AG04450 (cell line): ENCODE data around the gene GOSR1. TPM values are rescaled to one million over a fixed set of nuclear protein-coding genes. Genes with fewer than 3 reads are reported as not detected.
"Not testable (repeated sequence)": the region's sequence is repeated elsewhere in the genome, so short reads cannot be mapped to it uniquely, and the experiment has no call there.

Experiments
- CTCF ChIA-PET: fragments of 300-600, 350-600 bp; formaldehyde crosslinking; extraction: SDS; loops from one replicate; lab custom pipeline; 2022; ENCODE audit warnings: antibody characterized with exemption, inconsistent platforms; lab: Charles Lee
- POLR2A ChIA-PET: fragments of 350-600 bp; formaldehyde crosslinking; extraction: SDS; loops from one replicate; lab custom pipeline; 2021; ENCODE audit warnings: antibody characterized with exemption, inconsistent platforms; lab: Yijun Ruan, JAX
- DNase-seq: peaks from one replicate; pipeline ENCODE4 v3.0.0-alpha.2; 2011; ENCODE audit warnings: low read depth, low spot score
- H3K27ac ChIP-seq: one replicate; pipeline ENCODE4 v1.5.1; 2012; ENCODE audit warnings: low read depth, low read length, control low read depth
- H3K27me3 ChIP-seq: one replicate; pipeline ENCODE4 v1.6.0; 2012; ENCODE audit warnings: low read length; ENCODE audit not compliant: control insufficient read depth, insufficient read depth
- H3K4me3 ChIP-seq: 2 replicates; pipeline ENCODE4 v1.5.1; 2011; ENCODE audit warnings: mild to moderate bottlenecking, low read depth, low read length, control low read depth
- H3K9me3 ChIP-seq: 2 replicates; pipeline ENCODE4 v1.5.1; 2012; ENCODE audit warnings: low read length; ENCODE audit not compliant: control insufficient read depth, insufficient read depth
- polyA plus RNA-seq: library from polyadenylated mRNA; depleted of rRNA; stranded (reverse); fragments of >200 nt; gene quantifications from 2 replicates; pipeline ENCODE4 v1.2.3, GENCODE V29; 2011
- TF ChIP-seq, protein P1 (sequence below): IDR thresholded peaks from 2 replicates; pipeline ENCODE4 v1.5.1; 2011; ENCODE audit warnings: low read depth, low read length, control low read depth, inconsistent platforms

GOSR1 gene
- polyA plus RNA-seq, 1 experiment = 28.5 TPM

DNA sequence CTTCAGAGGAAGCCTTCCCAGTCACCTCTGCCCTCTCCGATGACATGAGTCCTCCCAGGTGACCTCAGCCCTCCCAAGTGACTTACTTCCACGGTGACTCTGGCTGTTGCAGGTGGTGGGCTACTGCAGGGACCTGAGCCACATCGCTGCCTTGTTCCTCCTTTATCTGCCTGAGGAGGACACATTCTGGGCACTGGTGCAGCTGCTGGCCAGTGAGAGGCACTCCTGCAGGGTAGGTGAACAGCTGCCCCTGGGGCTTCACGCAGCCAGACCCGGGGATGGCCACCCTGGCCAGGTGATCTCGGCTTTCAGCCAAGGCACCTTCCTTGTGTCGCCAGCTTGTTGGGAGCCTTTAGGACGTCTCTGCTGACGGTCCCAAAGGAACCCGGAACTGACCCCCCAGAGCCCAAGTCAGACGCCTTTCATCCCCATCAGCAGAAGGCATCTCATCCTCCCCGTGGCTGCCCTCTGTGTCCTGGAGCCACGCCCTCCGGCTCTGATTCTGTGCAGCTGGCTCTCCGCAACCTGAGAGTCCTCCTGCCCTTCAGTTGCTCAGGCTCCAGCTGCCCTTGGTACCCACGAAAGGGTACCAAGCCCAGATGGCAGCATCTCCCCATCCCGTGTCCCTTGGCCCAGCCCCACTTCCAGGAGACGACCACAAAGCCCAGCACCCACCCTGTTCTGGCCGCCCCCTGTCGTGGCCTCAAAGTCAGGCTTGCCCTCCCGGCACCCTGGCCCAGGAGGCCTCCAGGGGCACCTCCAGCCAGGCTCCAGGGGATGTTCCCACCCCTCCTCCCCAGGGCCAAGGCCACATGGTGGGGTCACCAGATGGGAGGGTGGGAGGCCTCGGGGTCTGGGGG is 81.7 kb downstream of the GOSR1 start:
- Histone ChIP-seq H3K9me3 (peaks cover 3% of the 10 kb centered on the region; the same call in 1 of the 2 replicates), H3K27ac (no peak overlapping the region), H3K4me3 (no peak overlapping the region), H3K27me3 (peaks cover 33% of the 10 kb centered on the region)
- POLR2A ChIA-PET = no interaction called here
- DNase-seq = no peak
- CTCF ChIA-PET = no interaction called here
- TF ChIP-seq, protein P1, sequence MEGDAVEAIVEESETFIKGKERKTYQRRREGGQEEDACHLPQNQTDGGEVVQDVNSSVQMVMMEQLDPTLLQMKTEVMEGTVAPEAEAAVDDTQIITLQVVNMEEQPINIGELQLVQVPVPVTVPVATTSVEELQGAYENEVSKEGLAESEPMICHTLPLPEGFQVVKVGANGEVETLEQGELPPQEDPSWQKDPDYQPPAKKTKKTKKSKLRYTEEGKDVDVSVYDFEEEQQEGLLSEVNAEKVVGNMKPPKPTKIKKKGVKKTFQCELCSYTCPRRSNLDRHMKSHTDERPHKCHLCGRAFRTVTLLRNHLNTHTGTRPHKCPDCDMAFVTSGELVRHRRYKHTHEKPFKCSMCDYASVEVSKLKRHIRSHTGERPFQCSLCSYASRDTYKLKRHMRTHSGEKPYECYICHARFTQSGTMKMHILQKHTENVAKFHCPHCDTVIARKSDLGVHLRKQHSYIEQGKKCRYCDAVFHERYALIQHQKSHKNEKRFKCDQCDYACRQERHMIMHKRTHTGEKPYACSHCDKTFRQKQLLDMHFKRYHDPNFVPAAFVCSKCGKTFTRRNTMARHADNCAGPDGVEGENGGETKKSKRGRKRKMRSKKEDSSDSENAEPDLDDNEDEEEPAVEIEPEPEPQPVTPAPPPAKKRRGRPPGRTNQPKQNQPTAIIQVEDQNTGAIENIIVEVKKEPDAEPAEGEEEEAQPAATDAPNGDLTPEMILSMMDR = no peak

DNA sequence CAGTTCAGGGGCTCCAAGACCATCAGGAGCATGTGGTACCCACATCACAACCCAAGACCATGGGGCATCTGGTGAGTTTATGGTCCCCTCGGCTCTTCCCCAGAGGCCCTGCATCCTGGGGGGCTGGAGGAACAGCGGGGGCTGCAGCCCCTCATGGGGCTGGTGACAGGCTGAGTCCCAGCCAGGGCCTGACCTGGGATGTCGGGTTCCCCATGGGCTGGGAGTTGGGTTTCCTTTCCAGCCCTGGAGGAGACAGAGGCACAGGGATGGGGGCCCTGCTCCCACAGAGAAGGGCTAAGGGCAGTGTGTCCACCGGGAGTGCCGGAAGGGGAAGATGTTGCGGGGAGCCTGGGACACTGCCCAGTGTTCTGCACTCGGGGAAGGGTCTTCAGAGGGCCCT is 82.4 kb downstream of the GOSR1 start:
- ChIA-PET POLR2A (interaction anchor here (0.6 kb wide), 1 partner anchor 762 kb away, joined by 7 read pairs; no protein-coding TSS in a partner anchor), CTCF (no interaction called here)
- Histone ChIP-seq H3K4me3 (no peak overlapping the region), H3K9me3 (peaks cover 3% of the 10 kb centered on the region; the same call in 1 of the 2 replicates), H3K27me3 (peaks cover 33% of the 10 kb centered on the region), H3K27ac (no peak overlapping the region)
- no peak for DNase-seq
- TF ChIP-seq, protein P1 = no peak

DNA sequence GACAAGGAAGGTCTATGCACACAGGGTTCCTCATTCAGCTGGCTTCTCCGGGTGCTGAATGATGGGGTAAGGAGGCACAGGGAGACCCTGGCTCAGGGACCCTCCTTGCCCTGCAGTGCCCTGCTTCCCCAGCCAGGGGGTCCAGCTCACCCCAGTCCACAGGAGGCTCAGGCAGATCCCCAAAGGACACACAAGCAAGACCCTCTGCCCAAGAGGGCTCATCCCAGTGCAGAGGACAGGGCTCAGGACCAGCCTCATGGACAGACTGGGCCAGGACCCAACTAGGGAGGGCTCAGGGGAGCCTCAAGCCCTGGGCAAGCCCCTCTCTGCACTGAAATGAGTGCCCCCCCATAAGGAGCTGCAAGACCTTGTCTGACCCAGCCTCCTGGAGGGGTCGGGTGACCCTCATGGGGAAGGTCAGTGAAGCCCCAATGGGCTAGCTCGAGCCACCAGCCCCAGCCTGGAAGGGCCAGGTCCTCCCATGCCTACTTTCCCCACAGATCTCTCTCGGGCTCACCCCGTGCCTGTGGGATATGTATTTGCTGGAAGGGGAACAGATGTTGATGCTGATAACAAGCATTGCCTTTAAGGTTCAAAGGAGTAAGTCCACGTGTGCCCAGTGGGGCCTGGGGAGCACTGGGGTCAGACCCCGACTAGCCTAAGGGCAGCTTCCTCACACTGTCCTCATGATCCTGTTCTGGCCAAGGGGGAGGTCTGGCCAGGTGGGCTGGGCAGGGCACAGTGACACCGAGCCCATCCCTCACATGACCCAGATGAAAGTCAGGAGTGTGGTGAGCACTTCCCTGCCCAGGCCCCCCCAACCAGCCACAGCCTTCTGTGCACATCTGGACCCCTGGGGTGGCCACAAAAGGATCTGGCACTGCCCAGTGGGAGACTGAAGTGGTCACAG is 83.2 kb downstream of the GOSR1 start:
- DNase-seq, H3K9me3 ChIP-seq, H3K4me3 ChIP-seq, H3K27ac ChIP-seq, CTCF ChIA-PET: not testable (repeated sequence)
- POLR2A ChIA-PET = interaction anchor here (0.6 kb wide), 1 partner anchor 762 kb away, joined by 7 read pairs; no protein-coding TSS in a partner anchor
- H3K27me3 ChIP-seq = peaks cover 34% of the 10 kb centered on the region

DNA sequence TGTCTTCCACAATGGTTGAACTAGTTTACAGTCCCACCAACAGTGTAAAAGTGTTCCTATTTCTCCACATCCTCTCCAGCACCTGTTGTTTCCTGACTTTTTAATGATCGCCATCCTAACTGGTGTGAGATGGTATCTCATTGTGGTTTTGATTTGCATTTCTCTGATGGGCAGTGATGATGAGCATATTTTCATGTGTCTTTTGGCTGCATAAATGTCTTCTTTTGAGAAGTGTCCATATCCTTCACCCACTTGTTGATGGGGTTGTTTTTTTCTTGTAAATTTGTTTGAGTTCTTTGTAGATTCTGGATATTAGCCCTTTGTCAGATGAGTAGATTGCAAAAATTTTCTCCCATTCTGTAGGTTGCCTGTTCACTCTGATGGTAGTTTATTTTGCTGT is 84.6 kb downstream of the GOSR1 start:
- DNase-seq, H3K27ac ChIP-seq, POLR2A ChIA-PET, H3K4me3 ChIP-seq, H3K9me3 ChIP-seq, CTCF ChIA-PET: not testable (repeated sequence)
- peaks cover 47% of the 10 kb centered on the region for H3K27me3 ChIP-seq

DNA sequence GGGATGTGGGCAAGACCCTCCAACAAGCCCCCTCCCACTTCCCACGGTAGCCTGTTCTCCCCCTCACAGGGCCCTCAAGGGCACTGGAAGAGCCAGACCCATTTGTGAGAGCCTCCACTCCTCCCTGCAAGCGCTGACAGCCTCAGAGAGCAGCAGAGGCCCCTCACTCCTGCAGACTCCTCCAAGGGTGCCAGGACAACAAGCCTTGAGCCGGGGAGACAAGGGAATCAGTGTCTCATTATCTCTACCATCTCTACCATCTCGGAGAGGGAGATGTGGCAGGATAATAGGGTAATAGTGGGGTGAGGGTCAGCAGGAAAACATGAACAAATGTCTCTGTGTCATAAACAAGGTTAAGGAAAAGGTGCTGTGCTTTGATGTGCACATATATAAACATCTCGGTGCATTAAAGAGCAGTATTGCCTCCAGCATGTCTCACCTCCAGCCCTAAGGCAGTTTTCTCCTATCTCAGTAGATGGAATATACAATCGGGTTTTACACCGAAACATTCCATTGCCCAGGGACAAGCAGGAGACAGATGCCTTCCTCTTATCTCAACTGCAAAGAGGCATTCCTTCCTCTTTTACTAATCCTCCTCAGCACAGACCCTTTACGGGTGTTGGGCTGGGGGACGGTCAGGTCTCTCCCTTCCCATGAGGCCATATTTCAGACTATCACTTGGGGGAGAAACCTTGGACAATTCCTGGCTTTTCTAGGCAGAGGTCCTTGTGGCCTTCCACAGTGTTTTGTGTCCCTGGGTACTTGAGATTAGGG is 86.1 kb downstream of the GOSR1 start:
- DNase-seq, POLR2A ChIA-PET, H3K27ac ChIP-seq, H3K9me3 ChIP-seq, H3K4me3 ChIP-seq, CTCF ChIA-PET: not testable (repeated sequence)
- peaks cover 48% of the 10 kb centered on the region for H3K27me3 ChIP-seq

DNA sequence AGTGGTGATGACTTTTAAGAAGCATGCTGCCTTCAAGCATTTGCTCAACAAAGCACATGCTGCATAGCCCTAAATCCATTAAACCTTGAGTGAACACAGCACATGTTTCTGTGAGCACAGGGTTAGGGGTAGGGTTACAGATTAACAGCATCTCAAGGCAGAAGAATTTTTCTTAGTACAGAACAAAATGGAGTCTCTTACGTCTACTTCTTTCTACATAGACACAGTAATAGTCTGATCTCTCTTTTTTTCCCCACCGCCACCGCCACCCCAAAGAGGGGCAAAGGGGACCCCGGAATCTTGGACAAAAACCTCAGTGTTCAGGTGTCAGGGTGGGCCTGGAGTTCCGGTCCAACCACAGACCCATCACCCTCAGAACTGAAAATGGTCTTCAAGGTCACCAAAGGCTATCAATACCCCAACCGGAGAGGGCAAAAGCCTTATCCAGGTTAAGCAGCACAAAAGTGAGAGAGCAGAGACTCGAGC is 86.7 kb downstream of the GOSR1 start:
- H3K27ac ChIP-seq, CTCF ChIA-PET, POLR2A ChIA-PET, H3K4me3 ChIP-seq, H3K9me3 ChIP-seq, DNase-seq: not testable (repeated sequence)
- H3K27me3 ChIP-seq = peaks cover 43% of the 10 kb centered on the region

DNA sequence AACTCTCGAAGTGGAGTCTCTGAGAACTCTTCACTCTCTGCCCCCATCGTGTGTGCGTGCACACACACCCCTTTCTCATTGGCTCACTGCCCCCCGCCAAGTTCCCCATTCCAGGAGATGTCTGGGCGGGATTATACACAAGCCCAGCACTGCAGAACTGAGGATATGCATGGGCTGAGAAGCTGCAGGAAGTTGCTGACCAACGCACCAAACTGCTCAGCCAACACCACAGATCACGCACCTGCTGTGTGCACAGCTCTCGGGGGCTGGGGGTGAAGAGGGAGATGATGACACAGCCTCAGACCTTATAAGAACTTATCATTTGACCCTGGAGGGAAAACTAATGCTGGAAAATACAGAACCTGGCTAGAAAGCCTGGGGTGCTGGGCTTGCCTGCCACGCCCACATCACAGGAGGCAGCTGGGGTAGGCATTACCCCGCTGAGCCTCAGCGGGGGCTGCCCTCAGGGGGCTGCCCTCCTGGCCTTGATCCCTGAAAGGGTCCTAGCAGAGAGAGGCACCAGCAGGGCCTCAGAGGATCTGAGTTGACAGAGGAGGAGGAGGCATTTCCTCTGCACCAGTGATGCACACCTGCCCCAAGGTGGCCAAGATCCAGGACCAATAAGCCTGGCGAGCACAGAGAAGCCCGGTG is 87.3 kb downstream of the GOSR1 start:
- H3K27ac ChIP-seq, H3K9me3 ChIP-seq, POLR2A ChIA-PET, CTCF ChIA-PET, DNase-seq, H3K4me3 ChIP-seq: not testable (repeated sequence)
- peaks cover 41% of the 10 kb centered on the region for H3K27me3 ChIP-seq
